Liver (tissue), 9 donors: ENCODE results near the gene DPYD. TPM values are rescaled to one million over a fixed set of nuclear protein-coding genes. Genes with fewer than 3 reads are reported as not detected.

Experiments
- DNase-seq: peaks from one replicate; pipeline ENCODE4 v3.0.0-alpha.2; 2017; ENCODE audit warnings: low spot score
- H3K27ac ChIP-seq, 2 donors: one replicate each; pipeline ENCODE4 v1.7.0; 2013; ENCODE audit warnings: inconsistent platforms in 2 of 2, low read length in 2 of 2, control low read depth in 1 of 2, low read depth in 1 of 2, mild to moderate bottlenecking in 1 of 2
- H3K27me3 ChIP-seq, 4 donors: one replicate each; pipeline versions ENCODE4 v1.6.1 to v1.7.0; 2013; ENCODE audit warnings: low read length in 3 of 4, inconsistent platforms in 1 of 4, mild to moderate bottlenecking in 1 of 4, moderate library complexity in 1 of 4; ENCODE audit not compliant: control insufficient read depth in 4 of 4, insufficient read depth in 4 of 4
- H3K36me3 ChIP-seq, 4 donors: one replicate each; pipeline versions ENCODE4 v1.6.1 to v1.7.0; 2013; ENCODE audit warnings: low read length in 3 of 4, mild to moderate bottlenecking in 3 of 4, low read depth in 1 of 4, moderate library complexity in 1 of 4; ENCODE audit not compliant: control insufficient read depth in 4 of 4, insufficient read depth in 3 of 4
- H3K4me1 ChIP-seq, 4 donors: one replicate each; pipeline versions ENCODE4 v1.6.1 to v1.7.0; 2013; ENCODE audit warnings: low read length in 3 of 4, mild to moderate bottlenecking in 3 of 4, moderate library complexity in 1 of 4; ENCODE audit not compliant: control insufficient read depth in 4 of 4, insufficient read depth in 4 of 4
- H3K4me3 ChIP-seq, 3 donors: one replicate each; pipeline versions ENCODE4 v1.6.1 to v1.7.0; 2013; ENCODE audit warnings: low read length in 3 of 3, control low read depth in 1 of 3, low read depth in 1 of 3, mild to moderate bottlenecking in 1 of 3
- H3K9ac ChIP-seq, 2 donors: one replicate each; pipeline ENCODE4 v1.7.0; 2013; ENCODE audit warnings: low read length in 2 of 2, mild to moderate bottlenecking in 2 of 2, moderate library complexity in 2 of 2, control low read depth in 1 of 2, low read depth in 1 of 2
- H3K9me3 ChIP-seq, 4 donors: one replicate each; pipeline versions ENCODE4 v1.6.1 to v1.7.0; 2013; ENCODE audit warnings: low read length in 3 of 4; ENCODE audit not compliant: control insufficient read depth in 4 of 4
- ATF3 ChIP-seq: IDR thresholded peaks from 2 replicates; pipeline ENCODE4 v1.6.1; 2016; ENCODE audit warnings: antibody characterized with exemption
- CTCF ChIP-seq: fragments of 150-350 bp; IDR thresholded peaks from 2 replicates; pipeline ENCODE4 v1.5.1; 2017; ENCODE audit warnings: improper control_type of control experiment, low read depth, low read length; ENCODE audit not compliant: missing input control
- EGR1 ChIP-seq, 2 donors: IDR thresholded peaks; 2 replicates each; pipeline ENCODE4 v1.6.1; 2016 to 2018; ENCODE audit warnings: antibody characterized with exemption in 2 of 2, low read depth in 2 of 2
- FOXA1 ChIP-seq: IDR thresholded peaks from 2 replicates; pipeline ENCODE4 v1.6.1; 2016; ENCODE audit warnings: antibody characterized with exemption
- FOXA2 ChIP-seq: IDR thresholded peaks from 2 replicates; pipeline ENCODE4 v1.6.1; 2016; ENCODE audit warnings: antibody characterized with exemption
- GABPA ChIP-seq, 2 donors: IDR thresholded peaks in 1 of 2; conservative IDR thresholded peaks in 1 of 2; 2 replicates each; pipeline ENCODE4 v1.6.1; 2016; ENCODE audit warnings: antibody characterized with exemption in 2 of 2, mild to moderate bottlenecking in 1 of 2, moderate library complexity in 1 of 2
- HNF4A ChIP-seq, 2 donors: conservative IDR thresholded peaks; 2 replicates each; pipeline ENCODE4 v1.6.1; 2016; ENCODE audit warnings: antibody characterized with exemption in 2 of 2, mild to moderate bottlenecking in 2 of 2
- HNF4G ChIP-seq: IDR thresholded peaks from 2 replicates; pipeline ENCODE4 v1.6.1; 2016; ENCODE audit warnings: antibody characterized with exemption
- JUND ChIP-seq, 2 donors: IDR thresholded peaks; 2 replicates each; pipeline ENCODE4 v1.6.1; 2016; ENCODE audit warnings: antibody characterized with exemption in 2 of 2
- MAX ChIP-seq: IDR thresholded peaks from 2 replicates; pipeline ENCODE4 v1.6.1; 2016; ENCODE audit warnings: antibody characterized with exemption
- NR2F2 ChIP-seq: IDR thresholded peaks from 2 replicates; pipeline ENCODE4 v1.6.1; 2016; ENCODE audit warnings: antibody characterized with exemption
- RAD21 ChIP-seq, 2 donors: IDR thresholded peaks; 2 replicates each; pipeline ENCODE4 v1.6.1; 2016; ENCODE audit warnings: antibody characterized with exemption in 2 of 2, mild to moderate bottlenecking in 2 of 2
- RXRA ChIP-seq, 2 donors: IDR thresholded peaks; 2 replicates each; pipeline ENCODE4 v1.6.1; 2017 to 2018; ENCODE audit warnings: antibody characterized with exemption in 2 of 2, mild to moderate bottlenecking in 1 of 2
- SP1 ChIP-seq: IDR thresholded peaks from 2 replicates; pipeline ENCODE4 v1.6.1; 2018; ENCODE audit warnings: antibody characterized with exemption, mild to moderate bottlenecking
- TAF1 ChIP-seq: conservative IDR thresholded peaks from 2 replicates; pipeline ENCODE4 v1.6.1; 2016; ENCODE audit warnings: antibody characterized with exemption, mild to moderate bottlenecking
- YY1 ChIP-seq: IDR thresholded peaks from 2 replicates; pipeline ENCODE4 v1.6.1; 2016; ENCODE audit warnings: antibody characterized with exemption, mild to moderate bottlenecking
- ZBTB33 ChIP-seq: IDR thresholded peaks from 2 replicates; pipeline ENCODE4 v1.6.1; 2016; ENCODE audit warnings: antibody characterized with exemption
- WGBS: extraction: QIAGEN DNeasy Blood & Tissue Kit; methylation state at CpG from one replicate; pipeline ENCODE4 v1.1.7; 2013; 5-methylcytosine and 5-hydroxymethylcytosine counted together
- polyA plus RNA-seq, 2 donors: library from polyadenylated mRNA; stranded (reverse) in 1 of 2; unstranded in 1 of 2; fragments of 200-250 nt in 1 of 2; fragments of >200 nt in 1 of 2; fragmentation: Nextera tagmentation in 1 of 2; extraction: Ambion mirVana in 1 of 2; gene quantifications; one replicate each; pipeline versions ENCODE4 v1.2.1 to v1.2.3, GENCODE V29; 2013 to 2015
- total RNA-seq, 2 donors: library from RNA; depleted of rRNA; stranded (reverse); fragments of >200 nt; gene quantifications; one replicate each; pipeline ENCODE4 v1.2.3, GENCODE V29; 2014
- TF ChIP-seq, protein P1 (sequence below): IDR thresholded peaks from 2 replicates; pipeline ENCODE4 v1.6.1; 2016; ENCODE audit warnings: antibody characterized with exemption, mild to moderate bottlenecking
- donor health status: healthy.
- donor health status: healthy.
- donor health status: healthy.
- donor health status: healthy.
- donor health status: healthy.

The DPYD gene
- total and polyA plus RNA-seq, 4 donors = 16.2 to 142 (median 47.0) TPM

DNA sequence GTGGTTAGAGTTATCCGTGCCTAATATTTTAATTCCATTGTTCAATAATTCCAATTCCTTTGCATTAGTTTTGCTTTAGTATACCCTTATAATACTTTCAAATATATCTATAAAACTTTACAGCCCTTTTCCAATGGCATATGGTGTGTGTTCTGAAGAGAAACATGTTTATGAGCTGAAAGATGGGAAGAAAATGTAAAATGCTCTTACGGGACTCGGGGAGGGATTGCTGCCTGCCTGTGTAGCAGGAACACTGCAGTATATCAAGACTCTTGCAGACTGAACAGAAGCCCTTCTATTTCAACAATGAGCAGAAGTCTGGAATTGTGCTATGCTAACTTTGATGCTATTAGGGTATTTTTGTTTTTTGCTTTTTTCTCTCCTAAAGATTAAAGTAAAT lies 792.4 kb downstream of the DPYD start:
- H3K4me3 ChIP-seq = no peak overlapping the region
- 89% methylated on average over 3 of the region's 3 CpGs for WGBS
- no peak overlapping the region for H3K9ac ChIP-seq
- TF ChIP-seq ATF3 (no peak), GABPA (IDR thresholded peaks at IDR 0.05 in 1 of 2, conservative IDR thresholded peaks at IDR 0.05 in 1 of 2) (no peak), EGR1 (IDR thresholded peaks at IDR 0.05; ENCODE audit: low read depth in 2 of 2) (no peak), FOXA1 (no peak), RXRA (IDR thresholded peaks at IDR 0.05) (no peak), ZBTB33 (no peak), MAX (no peak), HNF4A (conservative IDR thresholded peaks at IDR 0.05) (no peak), JUND (IDR thresholded peaks at IDR 0.05) (no peak), HNF4G (no peak), RAD21 (IDR thresholded peaks at IDR 0.05) (no peak), CTCF (no peak), SP1 (no peak), YY1 (no peak), TAF1 (no peak), NR2F2 (no peak), FOXA2 (no peak)
- TF ChIP-seq, protein P1, sequence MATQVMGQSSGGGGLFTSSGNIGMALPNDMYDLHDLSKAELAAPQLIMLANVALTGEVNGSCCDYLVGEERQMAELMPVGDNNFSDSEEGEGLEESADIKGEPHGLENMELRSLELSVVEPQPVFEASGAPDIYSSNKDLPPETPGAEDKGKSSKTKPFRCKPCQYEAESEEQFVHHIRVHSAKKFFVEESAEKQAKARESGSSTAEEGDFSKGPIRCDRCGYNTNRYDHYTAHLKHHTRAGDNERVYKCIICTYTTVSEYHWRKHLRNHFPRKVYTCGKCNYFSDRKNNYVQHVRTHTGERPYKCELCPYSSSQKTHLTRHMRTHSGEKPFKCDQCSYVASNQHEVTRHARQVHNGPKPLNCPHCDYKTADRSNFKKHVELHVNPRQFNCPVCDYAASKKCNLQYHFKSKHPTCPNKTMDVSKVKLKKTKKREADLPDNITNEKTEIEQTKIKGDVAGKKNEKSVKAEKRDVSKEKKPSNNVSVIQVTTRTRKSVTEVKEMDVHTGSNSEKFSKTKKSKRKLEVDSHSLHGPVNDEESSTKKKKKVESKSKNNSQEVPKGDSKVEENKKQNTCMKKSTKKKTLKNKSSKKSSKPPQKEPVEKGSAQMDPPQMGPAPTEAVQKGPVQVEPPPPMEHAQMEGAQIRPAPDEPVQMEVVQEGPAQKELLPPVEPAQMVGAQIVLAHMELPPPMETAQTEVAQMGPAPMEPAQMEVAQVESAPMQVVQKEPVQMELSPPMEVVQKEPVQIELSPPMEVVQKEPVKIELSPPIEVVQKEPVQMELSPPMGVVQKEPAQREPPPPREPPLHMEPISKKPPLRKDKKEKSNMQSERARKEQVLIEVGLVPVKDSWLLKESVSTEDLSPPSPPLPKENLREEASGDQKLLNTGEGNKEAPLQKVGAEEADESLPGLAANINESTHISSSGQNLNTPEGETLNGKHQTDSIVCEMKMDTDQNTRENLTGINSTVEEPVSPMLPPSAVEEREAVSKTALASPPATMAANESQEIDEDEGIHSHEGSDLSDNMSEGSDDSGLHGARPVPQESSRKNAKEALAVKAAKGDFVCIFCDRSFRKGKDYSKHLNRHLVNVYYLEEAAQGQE = no peak
- H3K36me3 ChIP-seq = peaks cover 0 to 4% (median 0%) of the 10 kb centered on the region in 4 donors
- no peaks in the 10 kb centered on the region for H3K4me1 ChIP-seq
- no peaks in the 10 kb centered on the region for H3K27me3 ChIP-seq
- H3K9me3 ChIP-seq = no peaks in the 10 kb centered on the region
- no peak overlapping the region for H3K27ac ChIP-seq
- no peak for DNase-seq
